HCT116 (cell line): ENCODE data around the gene DHRS13. TPM values are rescaled to one million over a fixed set of nuclear protein-coding genes. Genes with fewer than 3 reads are reported as not detected.

Source experiments
- ATAC-seq: fragments of 200-7000 bp; cut with Tn5 transposase; 2 replicates; pipeline ENCODE4 v1.9.1; 2020; ENCODE audit warnings: mild to moderate bottlenecking, moderate library complexity
- BruUV-seq: library from RNA; stranded (reverse); fragments of 400-500 nt; replicated peaks from 2 replicates; lab custom pipeline; 2021; lab: Mats Ljungman, UMichigan
- CTCF ChIA-PET: fragments of 300-600 bp; sonication (Branson Sonifier 250); formaldehyde crosslinking; loops from one replicate; lab custom pipeline; 2021; ENCODE audit warnings: antibody characterized with exemption; lab: Charles Lee
- POLR2A ChIA-PET: fragments of 300-600, 350-600 bp; sonication (Branson Sonifier 250); formaldehyde crosslinking; loops from one replicate; lab custom pipeline; 2021; ENCODE audit warnings: antibody characterized with exemption; lab: Charles Lee
- RAD21 ChIA-PET, 2 experiments: fragments of 300-600 bp; sonication (Branson Sonifier 250); formaldehyde crosslinking; loops; one replicate each; lab custom pipeline; 2023; ENCODE audit warnings: low total read pairs in 2 of 2; ENCODE audit not compliant: uncharacterized antibody in 2 of 2, unreplicated experiment in 2 of 2, low non-redundant PET in 1 of 2; lab: Charles Lee
- DNase-seq: peaks from one replicate; pipeline ENCODE4 v3.0.0-alpha.2; 2010; ENCODE audit warnings: low read depth, low spot score
- H2AFZ ChIP-seq: fragments of 200-600 bp; shearing (Covaris generic), sonication (generic); 2 replicates; pipeline ENCODE4 v1.6.1; 2017; ENCODE audit warnings: low read depth, mixed run types, mixed read lengths, antibody characterized with exemption, low read length; ENCODE audit not compliant: poor library complexity, severe bottlenecking
- H3K27ac ChIP-seq: 2 replicates; pipeline ENCODE4 v1.5.1; 2012; ENCODE audit warnings: low read depth, low read length
- H3K27me3 ChIP-seq: fragments of 200-600 bp; sonication (generic); 2 replicates; pipeline ENCODE4 v1.6.1; 2016; ENCODE audit warnings: mixed run types, low read length, mixed read lengths; ENCODE audit not compliant: insufficient read depth
- H3K36me3 ChIP-seq, 2 experiments: fragments of 200-500 bp in 1 of 2; fragments of 200-600 bp in 1 of 2; sonication (Bioruptor generic) in 1 of 2; sonication (generic) in 1 of 2; 2 replicates each; pipeline versions ENCODE4 v1.5.1 to v1.6.1; 2014 to 2016; ENCODE audit warnings: low read length in 2 of 2, inconsistent platforms in 1 of 2, mixed read lengths in 1 of 2, mixed run types in 1 of 2; ENCODE audit not compliant: insufficient read depth in 2 of 2, control insufficient read depth in 1 of 2
- H3K4me1 ChIP-seq, 2 experiments: fragments of 200-600 bp in 1 of 2; sonication (generic) in 1 of 2; 2 replicates each; pipeline versions ENCODE4 v1.5.1 to v1.6.1; 2012 to 2017; ENCODE audit warnings: low read length in 2 of 2, inconsistent platforms in 1 of 2, mild to moderate bottlenecking in 1 of 2, mixed read lengths in 1 of 2, mixed run types in 1 of 2, moderate library complexity in 1 of 2; ENCODE audit not compliant: insufficient read depth in 2 of 2, control insufficient read depth in 1 of 2
- H3K4me2 ChIP-seq: fragments of 200-600 bp; sonication (generic); 2 replicates; pipeline ENCODE4 v1.6.1; 2017; ENCODE audit warnings: mixed run types, low read length, mixed read lengths
- H3K4me3 ChIP-seq, 2 experiments: fragments of 200-600 bp in 1 of 2; sonication (generic) in 1 of 2; replicated peaks in 1 of 2; 2 replicates each; pipeline ENCODE4 v1.5.1; 2011 to 2016; ENCODE audit warnings: low read length in 2 of 2, control low read depth in 1 of 2, low read depth in 1 of 2, mild to moderate bottlenecking in 1 of 2, mixed read lengths in 1 of 2, mixed run types in 1 of 2
- H3K79me2 ChIP-seq: fragments of 200-600 bp; sonication (generic); 2 replicates; pipeline ENCODE4 v1.6.1; 2017; ENCODE audit warnings: mild to moderate bottlenecking, mixed run types, low read length, moderate library complexity, mixed read lengths; ENCODE audit not compliant: insufficient read depth
- H3K9ac ChIP-seq: fragments of 200-600 bp; sonication (generic); 2 replicates; pipeline ENCODE4 v1.6.1; 2016; ENCODE audit warnings: low read length, mixed read lengths
- H3K9me2 ChIP-seq: fragments of 200-600 bp; sonication (generic), shearing (Covaris generic); 2 replicates; pipeline ENCODE4 v1.6.1; 2017; ENCODE audit warnings: mixed run types, mild to moderate bottlenecking, moderate library complexity; ENCODE audit not compliant: insufficient read depth
- H3K9me3 ChIP-seq, 2 experiments: fragments of 200-500 bp in 1 of 2; fragments of 200-600 bp in 1 of 2; sonication (Bioruptor generic) in 1 of 2; sonication (generic) in 1 of 2; 2 replicates each; pipeline ENCODE4 v1.6.1; 2014 to 2017; ENCODE audit warnings: low read length in 2 of 2, mixed read lengths in 2 of 2, inconsistent platforms in 1 of 2, low read depth in 1 of 2, mild to moderate bottlenecking in 1 of 2, mixed run types in 1 of 2, moderate library complexity in 1 of 2; ENCODE audit not compliant: control insufficient read depth in 1 of 2, insufficient read depth in 1 of 2
- H4K20me1 ChIP-seq: fragments of 200-600 bp; sonication (generic), shearing (Covaris generic); 2 replicates; pipeline ENCODE4 v1.6.1; 2017; ENCODE audit warnings: mixed run types, mild to moderate bottlenecking, moderate library complexity; ENCODE audit not compliant: insufficient read depth
- CBX3 ChIP-seq: IDR thresholded peaks from 2 replicates; pipeline ENCODE4 v1.6.1; 2012; ENCODE audit warnings: low read depth
- EGR1 ChIP-seq: IDR thresholded peaks from 2 replicates; pipeline ENCODE4 v1.6.1; 2012; ENCODE audit warnings: low read depth
- EZH2phosphoT487 ChIP-seq: fragments of 200-600 bp; IDR thresholded peaks from 2 replicates; pipeline ENCODE4 v1.6.1; 2018; ENCODE audit warnings: antibody characterized with exemption, borderline replicate concordance
- JUND ChIP-seq: IDR thresholded peaks from 2 replicates; pipeline ENCODE4 v1.6.1; 2012
- MAX ChIP-seq: IDR thresholded peaks from 2 replicates; pipeline ENCODE4 v1.6.1; 2012
- POLR2A ChIP-seq: IDR thresholded peaks from 2 replicates; pipeline ENCODE4 v1.7.0; 2011; ENCODE audit warnings: borderline replicate concordance; ENCODE audit not compliant: insufficient read depth, insufficient read length; ENCODE audit errors: extremely low read depth
- POLR2AphosphoS5 ChIP-seq: IDR thresholded peaks from 2 replicates; pipeline ENCODE4 v1.6.1; 2011; ENCODE audit warnings: mild to moderate bottlenecking, low read depth, low read length, moderate library complexity
- RAD21 ChIP-seq: IDR thresholded peaks from 2 replicates; pipeline ENCODE4 v1.6.1; 2012; ENCODE audit warnings: low read depth, mild to moderate bottlenecking
- REST ChIP-seq: IDR thresholded peaks from 2 replicates; pipeline ENCODE4 v1.6.1; 2012; ENCODE audit warnings: low read depth
- SIN3A ChIP-seq: IDR thresholded peaks from 2 replicates; pipeline ENCODE4 v1.6.1; 2012; ENCODE audit warnings: low read depth
- TCF7L2 ChIP-seq: IDR thresholded peaks from 2 replicates; pipeline ENCODE4 v1.7.0; 2011; ENCODE audit warnings: borderline replicate concordance, inconsistent platforms; ENCODE audit not compliant: insufficient read depth, insufficient read length; ENCODE audit errors: extremely low read depth
- ZFX ChIP-seq: fragments of 450-650 bp; IDR thresholded peaks from 2 replicates; pipeline ENCODE4 v1.6.1; 2017
- intact Hi-C: fragments of 100-400 bp; cut with micrococcal nuclease; formaldehyde crosslinking; loops from 2 replicates; pipeline ENCODE4 v1.10.0; 2022
- total RNA-seq: library from RNA; stranded (reverse); gene quantifications from one replicate; pipeline ENCODE4 v1.2.1, GENCODE V29; 2021; ENCODE audit not compliant: unreplicated experiment
- TF ChIP-seq, protein P1 (sequence below), 3 experiments: fragments of 200-600 bp in 1 of 3; sonication (generic) in 1 of 3; IDR thresholded peaks in 2 of 3; conservative IDR thresholded peaks in 1 of 3; 2 replicates each; pipeline ENCODE4 v1.5.1; 2012 to 2017; ENCODE audit warnings: low read depth in 2 of 3, low read length in 2 of 3, antibody characterized with exemption in 1 of 3, borderline replicate concordance in 1 of 3, control low read depth in 1 of 3, mild to moderate bottlenecking in 1 of 3, mixed read lengths in 1 of 3, mixed run types in 1 of 3, moderate library complexity in 1 of 3; ENCODE audit not compliant: insufficient read depth in 1 of 3
- TF ChIP-seq, protein P2 (sequence below): IDR thresholded peaks from 2 replicates; pipeline ENCODE4 v1.6.1; 2011; ENCODE audit warnings: mild to moderate bottlenecking, low read length, moderate library complexity; ENCODE audit not compliant: insufficient replicate concordance; ENCODE audit errors: extremely low read depth

DHRS13 gene
- total RNA-seq, 1 experiment from 2014 or later = 13.5 TPM

DNA sequence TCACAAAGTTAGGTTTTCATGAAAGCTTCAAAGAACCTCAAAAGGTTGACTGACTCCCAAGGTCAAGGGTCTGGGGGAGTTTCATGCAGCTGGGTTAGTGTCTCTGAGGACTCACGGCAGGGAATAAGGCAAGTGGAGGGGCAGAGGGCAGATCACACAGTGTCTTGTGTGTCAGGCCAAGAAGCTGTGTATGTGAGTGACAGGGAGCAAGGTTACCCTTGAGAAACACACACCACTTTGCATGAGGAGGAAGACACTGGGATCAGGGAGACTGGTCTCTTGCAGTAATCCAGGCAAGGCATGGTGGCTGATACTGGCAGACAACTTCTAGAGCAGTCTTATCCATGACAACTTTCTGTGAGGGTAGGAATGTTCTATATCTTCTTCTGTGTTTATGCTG is 11.7 kb downstream of the DHRS13 start:
- no peak for ATAC-seq
- Histone ChIP-seq H3K9me3 (no peaks in the 10 kb centered on the region), H3K36me3 (no peaks in the 10 kb centered on the region), H3K4me1 (peaks cover 9 to 12% of the 10 kb centered on the region in 2 experiments; a peak in 3 of 4 replicates), H3K4me3 (no peak overlapping the region), H4K20me1 (no peaks in the 10 kb centered on the region), H3K9ac (no peak overlapping the region), H3K27ac (no peak overlapping the region), H3K27me3 (no peaks in the 10 kb centered on the region), H3K4me2 (no peak overlapping the region), H3K79me2 (peaks cover 13% of the 10 kb centered on the region), H3K9me2 (no peaks in the 10 kb centered on the region), H2AFZ (no peak overlapping the region)
- ChIA-PET POLR2A (no interaction called here), RAD21 (no interaction called here), CTCF (no interaction called here)
- no peak for TF ChIP-seq RAD21
- TF ChIP-seq, protein P1, sequence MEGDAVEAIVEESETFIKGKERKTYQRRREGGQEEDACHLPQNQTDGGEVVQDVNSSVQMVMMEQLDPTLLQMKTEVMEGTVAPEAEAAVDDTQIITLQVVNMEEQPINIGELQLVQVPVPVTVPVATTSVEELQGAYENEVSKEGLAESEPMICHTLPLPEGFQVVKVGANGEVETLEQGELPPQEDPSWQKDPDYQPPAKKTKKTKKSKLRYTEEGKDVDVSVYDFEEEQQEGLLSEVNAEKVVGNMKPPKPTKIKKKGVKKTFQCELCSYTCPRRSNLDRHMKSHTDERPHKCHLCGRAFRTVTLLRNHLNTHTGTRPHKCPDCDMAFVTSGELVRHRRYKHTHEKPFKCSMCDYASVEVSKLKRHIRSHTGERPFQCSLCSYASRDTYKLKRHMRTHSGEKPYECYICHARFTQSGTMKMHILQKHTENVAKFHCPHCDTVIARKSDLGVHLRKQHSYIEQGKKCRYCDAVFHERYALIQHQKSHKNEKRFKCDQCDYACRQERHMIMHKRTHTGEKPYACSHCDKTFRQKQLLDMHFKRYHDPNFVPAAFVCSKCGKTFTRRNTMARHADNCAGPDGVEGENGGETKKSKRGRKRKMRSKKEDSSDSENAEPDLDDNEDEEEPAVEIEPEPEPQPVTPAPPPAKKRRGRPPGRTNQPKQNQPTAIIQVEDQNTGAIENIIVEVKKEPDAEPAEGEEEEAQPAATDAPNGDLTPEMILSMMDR (IDR thresholded peaks at IDR 0.05 in 2 of 3, conservative IDR thresholded peaks at IDR 0.05 in 1 of 3; ENCODE audit: borderline replicate concordance in 1 of 3, insufficient read depth in 1 of 3, low read depth in 2 of 3, low read length in 2 of 3) = no peak
- TF ChIP-seq EGR1 = no peak
- TF ChIP-seq EZH2phosphoT487 = no peak
- TF ChIP-seq, protein P2, sequence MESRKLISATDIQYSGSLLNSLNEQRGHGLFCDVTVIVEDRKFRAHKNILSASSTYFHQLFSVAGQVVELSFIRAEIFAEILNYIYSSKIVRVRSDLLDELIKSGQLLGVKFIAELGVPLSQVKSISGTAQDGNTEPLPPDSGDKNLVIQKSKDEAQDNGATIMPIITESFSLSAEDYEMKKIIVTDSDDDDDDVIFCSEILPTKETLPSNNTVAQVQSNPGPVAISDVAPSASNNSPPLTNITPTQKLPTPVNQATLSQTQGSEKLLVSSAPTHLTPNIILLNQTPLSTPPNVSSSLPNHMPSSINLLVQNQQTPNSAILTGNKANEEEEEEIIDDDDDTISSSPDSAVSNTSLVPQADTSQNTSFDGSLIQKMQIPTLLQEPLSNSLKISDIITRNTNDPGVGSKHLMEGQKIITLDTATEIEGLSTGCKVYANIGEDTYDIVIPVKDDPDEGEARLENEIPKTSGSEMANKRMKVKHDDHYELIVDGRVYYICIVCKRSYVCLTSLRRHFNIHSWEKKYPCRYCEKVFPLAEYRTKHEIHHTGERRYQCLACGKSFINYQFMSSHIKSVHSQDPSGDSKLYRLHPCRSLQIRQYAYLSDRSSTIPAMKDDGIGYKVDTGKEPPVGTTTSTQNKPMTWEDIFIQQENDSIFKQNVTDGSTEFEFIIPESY = no peak
- TF ChIP-seq ZFX = no peak
- TF ChIP-seq REST = no peak
- no peak for TF ChIP-seq CBX3
- TF ChIP-seq TCF7L2 = no peak
- TF ChIP-seq JUND = no peak
- TF ChIP-seq SIN3A = no peak
- TF ChIP-seq MAX = no peak
- no peak for TF ChIP-seq POLR2AphosphoS5
- TF ChIP-seq POLR2A = no peak
- no peak for DNase-seq
- BruUV-seq = no TSS peak
- intact Hi-C loops = no loop called here
